C4-2B (cell line): ENCODE results near the gene FHIT.

Source experiments
- H3K27ac ChIP-seq: fragments of 450-650 bp; 2 replicates; pipeline ENCODE4 v1.5.1; 2017
- ZFX ChIP-seq: fragments of 450-650 bp; IDR thresholded peaks from 2 replicates; pipeline ENCODE4 v1.6.1; 2017
- TF ChIP-seq, protein P1 (sequence below): fragments of 450-650 bp; conservative IDR thresholded peaks from 2 replicates; pipeline ENCODE4 v1.5.1; 2017; ENCODE audit warnings: mild to moderate bottlenecking

FHIT gene

GRCh38 chr3:60972599-60972998 lies 278.7 kb downstream of the FHIT start:
- TF ChIP-seq, protein P1, sequence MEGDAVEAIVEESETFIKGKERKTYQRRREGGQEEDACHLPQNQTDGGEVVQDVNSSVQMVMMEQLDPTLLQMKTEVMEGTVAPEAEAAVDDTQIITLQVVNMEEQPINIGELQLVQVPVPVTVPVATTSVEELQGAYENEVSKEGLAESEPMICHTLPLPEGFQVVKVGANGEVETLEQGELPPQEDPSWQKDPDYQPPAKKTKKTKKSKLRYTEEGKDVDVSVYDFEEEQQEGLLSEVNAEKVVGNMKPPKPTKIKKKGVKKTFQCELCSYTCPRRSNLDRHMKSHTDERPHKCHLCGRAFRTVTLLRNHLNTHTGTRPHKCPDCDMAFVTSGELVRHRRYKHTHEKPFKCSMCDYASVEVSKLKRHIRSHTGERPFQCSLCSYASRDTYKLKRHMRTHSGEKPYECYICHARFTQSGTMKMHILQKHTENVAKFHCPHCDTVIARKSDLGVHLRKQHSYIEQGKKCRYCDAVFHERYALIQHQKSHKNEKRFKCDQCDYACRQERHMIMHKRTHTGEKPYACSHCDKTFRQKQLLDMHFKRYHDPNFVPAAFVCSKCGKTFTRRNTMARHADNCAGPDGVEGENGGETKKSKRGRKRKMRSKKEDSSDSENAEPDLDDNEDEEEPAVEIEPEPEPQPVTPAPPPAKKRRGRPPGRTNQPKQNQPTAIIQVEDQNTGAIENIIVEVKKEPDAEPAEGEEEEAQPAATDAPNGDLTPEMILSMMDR = no peak
- no peak for TF ChIP-seq ZFX
- H3K27ac ChIP-seq = no peak overlapping the region

DNA sequence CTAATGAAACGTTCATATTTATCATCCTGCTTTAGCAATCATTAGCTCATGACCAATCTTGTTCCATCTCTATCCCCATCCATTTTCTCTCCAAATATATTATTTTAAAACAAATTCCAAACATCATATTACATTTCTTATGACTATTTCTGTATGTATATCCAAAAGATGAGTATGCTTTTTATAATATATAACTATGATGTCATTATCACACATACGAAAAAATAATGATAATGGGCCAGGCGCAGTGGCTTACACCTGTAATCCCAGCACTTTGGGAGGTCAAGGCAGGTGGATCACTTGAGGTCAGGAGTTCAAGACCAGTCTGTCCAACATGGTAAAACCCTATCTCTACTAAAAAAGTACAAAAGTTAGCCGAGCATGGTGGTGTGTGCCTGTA lies 280.4 kb downstream of the FHIT start:
- TF ChIP-seq ZFX = no peak
- TF ChIP-seq, protein P1 = no peak
- no peak overlapping the region for H3K27ac ChIP-seq

- no peak overlapping the region for H3K27ac ChIP-seq
- TF ChIP-seq, protein P1 = no peak
- TF ChIP-seq ZFX = no peak
Measured at GRCh38 chr3:60967141-60967540, 284.1 kb downstream of the FHIT start.

DNA sequence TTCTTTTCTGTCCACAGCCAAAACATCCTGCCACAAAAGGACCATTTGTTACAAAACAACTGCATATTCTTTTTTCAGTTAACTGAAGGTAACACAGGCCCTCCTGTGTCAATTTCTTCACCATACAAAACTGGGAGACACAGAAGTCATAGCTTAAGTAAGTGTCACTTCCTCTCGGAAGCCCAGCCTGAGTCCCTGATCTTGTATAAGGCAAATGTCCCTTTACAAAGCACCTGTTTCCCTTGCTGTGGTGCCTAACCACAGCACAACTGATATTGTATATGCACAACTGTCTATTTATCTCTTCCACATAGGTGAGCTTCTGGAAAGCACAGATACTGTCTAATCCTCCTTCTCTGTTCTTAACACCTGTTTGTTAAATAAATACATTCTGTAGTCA lies 293.7 kb downstream of the FHIT start:
- TF ChIP-seq ZFX = no peak
- TF ChIP-seq, protein P1 = no peak
- H3K27ac ChIP-seq = no peak overlapping the region

DNA sequence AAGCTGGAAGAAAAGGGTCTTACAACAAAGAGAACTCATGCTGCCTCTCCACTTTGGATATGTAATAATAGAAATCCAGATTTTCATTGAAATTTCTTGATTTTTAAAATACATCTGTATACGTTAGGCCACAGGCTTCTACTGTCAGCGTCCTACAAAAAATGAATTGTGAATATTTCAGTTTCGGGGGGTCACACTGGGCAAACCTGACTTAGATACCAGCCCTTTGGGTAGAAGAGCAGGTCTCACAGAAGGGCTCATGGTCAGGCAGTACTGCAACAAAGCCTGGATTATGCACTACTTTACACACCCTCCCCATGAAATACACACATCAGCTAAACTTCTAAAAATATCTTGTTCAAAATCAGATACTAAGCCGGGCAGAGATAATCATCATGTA lies 294.5 kb downstream of the FHIT start:
- TF ChIP-seq, protein P1 = no peak
- no peak for TF ChIP-seq ZFX
- H3K27ac ChIP-seq = no peak overlapping the region

- TF ChIP-seq, protein P1 = no peak
- no peak for TF ChIP-seq ZFX
- no peak overlapping the region for H3K27ac ChIP-seq
Measured at GRCh38 chr3:60955034-60955433, 296.2 kb downstream of the FHIT start.

GRCh38 chr3:60954048-60954447 lies 297.2 kb downstream of the FHIT start:
- TF ChIP-seq, protein P1 = no peak
- TF ChIP-seq ZFX = no peak
- H3K27ac ChIP-seq = no peak overlapping the region
